Endothelial cell of umbilical vein (primary cell): ENCODE measurements around the gene GRK6. TPM values are rescaled to one million over a fixed set of nuclear protein-coding genes. Genes with fewer than 3 reads are reported as not detected.

Experiments
- BruUV-seq: library from RNA; stranded (reverse); fragments of 400-500 nt; replicated peaks from 2 replicates; lab custom pipeline; 2021; lab: Mats Ljungman, UMichigan
- CTCF ChIA-PET: fragments of 300-600, 350-600 bp; sonication (Branson Sonifier 250); formaldehyde crosslinking; loops from one replicate; lab custom pipeline; 2021; ENCODE audit warnings: antibody characterized with exemption, inconsistent platforms; lab: Charles Lee
- POLR2A ChIA-PET: fragments of 300-600, 350-600 bp; sonication (Branson Sonifier 250); formaldehyde crosslinking; loops from one replicate; lab custom pipeline; 2021; ENCODE audit warnings: antibody characterized with exemption, inconsistent platforms; lab: Charles Lee
- DNase-seq: peaks from one replicate; pipeline ENCODE4 v3.0.0-alpha.2; 2011; ENCODE audit warnings: low read depth, low spot score
- FAIRE-seq: peaks from 2 replicates; lab custom pipeline; 2011; peaks lifted over from hg19 to GRCh38; lab: Jason Lieb, UNC
- H2AFZ ChIP-seq: 2 replicates; pipeline ENCODE4 v1.6.0; 2012; ENCODE audit warnings: low read depth, low read length, control low read depth, inconsistent platforms
- H3K27ac ChIP-seq: 2 replicates; pipeline ENCODE4 v1.5.1; 2011; ENCODE audit warnings: low read depth, mild to moderate bottlenecking, control low read depth, low read length, moderate library complexity; ENCODE audit not compliant: insufficient read depth
- H3K27me3 ChIP-seq, 2 experiments: 2 replicates each; pipeline versions ENCODE4 v1.6.0 to v1.6.1; 2011; ENCODE audit warnings: low read length in 2 of 2, mixed read lengths in 1 of 2; ENCODE audit not compliant: control insufficient read depth in 2 of 2, insufficient read depth in 2 of 2
- H3K36me3 ChIP-seq, 2 experiments: 2 replicates in 1 of 2; 3 replicates in 1 of 2; pipeline ENCODE4 v1.5.1; 2011; ENCODE audit warnings: low read length in 2 of 2, mild to moderate bottlenecking in 1 of 2, moderate library complexity in 1 of 2; ENCODE audit not compliant: control insufficient read depth in 2 of 2, insufficient read depth in 2 of 2; ENCODE audit errors: extremely low read depth in 1 of 2
- H3K4me1 ChIP-seq: 3 replicates; pipeline ENCODE4 v1.5.1; 2011; ENCODE audit warnings: mild to moderate bottlenecking, low read length; ENCODE audit not compliant: control insufficient read depth, insufficient read depth; ENCODE audit errors: extremely low read depth
- H3K4me2 ChIP-seq: 2 replicates; pipeline ENCODE4 v1.6.1; 2011; ENCODE audit warnings: low read length, control low read depth, mixed read lengths; ENCODE audit not compliant: insufficient read depth
- H3K4me3 ChIP-seq, 3 experiments: fragments of 200-600 bp in 1 of 3; sonication (generic), shearing (Covaris generic) in 1 of 3; replicated peaks in 1 of 3; 2 replicates each; pipeline ENCODE4 v1.5.1; 2011 to 2016; ENCODE audit warnings: control low read depth in 3 of 3, low read length in 3 of 3, mild to moderate bottlenecking in 2 of 3, inconsistent platforms in 1 of 3, low read depth in 1 of 3, moderate library complexity in 1 of 3; ENCODE audit not compliant: insufficient read depth in 1 of 3
- H3K79me2 ChIP-seq: 2 replicates; pipeline ENCODE4 v1.6.0; 2012; ENCODE audit warnings: low read length, inconsistent platforms; ENCODE audit not compliant: control insufficient read depth, insufficient read depth
- H3K9ac ChIP-seq: replicated peaks from 2 replicates; pipeline ENCODE3; 2011; ENCODE audit warnings: low read length, control low read depth; ENCODE audit not compliant: insufficient read depth; ENCODE audit errors: extremely low read depth
- H3K9me1 ChIP-seq: replicated peaks from 3 replicates; pipeline ENCODE4 v1.6.0; 2011; ENCODE audit warnings: mild to moderate bottlenecking, low read length; ENCODE audit not compliant: control insufficient read depth, insufficient read depth; ENCODE audit errors: extremely low read depth
- H3K9me3 ChIP-seq: replicated peaks from 2 replicates; pipeline ENCODE4 v1.5.1; 2012; ENCODE audit warnings: low read length, inconsistent platforms; ENCODE audit not compliant: control insufficient read depth, insufficient read depth
- H4K20me1 ChIP-seq: replicated peaks from 2 replicates; pipeline ENCODE3; 2011; ENCODE audit warnings: mild to moderate bottlenecking, low read length; ENCODE audit not compliant: control insufficient read depth, insufficient read depth; ENCODE audit errors: extremely low read depth
- EZH2 ChIP-seq: IDR thresholded peaks from 2 replicates; pipeline ENCODE4 v1.6.1; 2012; ENCODE audit warnings: borderline replicate concordance, low read depth, mild to moderate bottlenecking, moderate library complexity, low read length, inconsistent platforms; ENCODE audit not compliant: severe bottlenecking
- FOS ChIP-seq: IDR thresholded peaks from 2 replicates; pipeline ENCODE4 v1.6.1; 2011; ENCODE audit warnings: mild to moderate bottlenecking, low read length, moderate library complexity, borderline replicate concordance; ENCODE audit not compliant: insufficient read depth
- GATA2 ChIP-seq: IDR thresholded peaks from 2 replicates; pipeline ENCODE4 v1.7.0; 2011; ENCODE audit warnings: low read depth, mild to moderate bottlenecking, moderate library complexity, mixed read lengths, low read length; ENCODE audit not compliant: insufficient read length, insufficient read depth
- JUN ChIP-seq: IDR thresholded peaks from 2 replicates; pipeline ENCODE4 v1.6.1; 2011; ENCODE audit warnings: borderline replicate concordance, low read depth; ENCODE audit not compliant: insufficient read length, insufficient read depth
- MYC ChIP-seq: IDR thresholded peaks from one replicate; pipeline ENCODE4 v1.6.1; 2011; ENCODE audit warnings: mild to moderate bottlenecking, low read depth, low read length
- POLR2A ChIP-seq: IDR thresholded peaks from 2 replicates; pipeline ENCODE4 v1.6.1; 2012; ENCODE audit warnings: low read depth, mild to moderate bottlenecking, control low read depth, low read length
- POLR2AphosphoS5 ChIP-seq: IDR thresholded peaks from 2 replicates; pipeline ENCODE4 v1.6.1; 2012; ENCODE audit warnings: low read depth, mild to moderate bottlenecking, control low read depth, low read length, moderate library complexity; ENCODE audit not compliant: insufficient read depth
- dilution Hi-C: fragments of 300-500 bp; cut with MboI; formaldehyde crosslinking; loops from one replicate; pipeline ENCODE4 v1.15.0; 2019; ENCODE audit warnings: low sequenced_read_pairs; ENCODE audit not compliant: extremely low pct_ligation_motif_present
- intact Hi-C: fragments of 100-400 bp; cut with micrococcal nuclease; formaldehyde crosslinking; loops from one replicate; pipeline ENCODE4 v1.10.0; 2022
- polyA plus RNA-seq, 4 experiments: library from polyadenylated mRNA; depleted of rRNA in 3 of 4; stranded (reverse) in 3 of 4; unstranded in 1 of 4; fragments of >200 nt; gene quantifications; 2 replicates each; pipeline versions ENCODE4 v1.2.1 to v1.2.3, GENCODE V29; 2011 to 2012; ENCODE audit warnings: missing spikeins in 1 of 4
- total RNA-seq: library from RNA; stranded (reverse); gene quantifications from 2 replicates; pipeline ENCODE4 v1.2.3, GENCODE V29; 2021
- TF ChIP-seq, protein P1 (sequence below), 2 donors: IDR thresholded peaks; 1 replicate in 1 of 2; 2 replicates in 1 of 2; pipeline ENCODE4 v1.5.1; 2011; ENCODE audit warnings: low read length in 2 of 2, mild to moderate bottlenecking in 2 of 2, moderate library complexity in 2 of 2, control low read depth in 1 of 2, inconsistent platforms in 1 of 2, low read depth in 1 of 2; ENCODE audit not compliant: insufficient read depth in 1 of 2; ENCODE audit errors: extremely low read depth in 1 of 2
- TF ChIP-seq, protein P2 (sequence below): IDR thresholded peaks from 2 replicates; pipeline ENCODE4 v1.6.1; 2011; ENCODE audit not compliant: insufficient read depth, insufficient read length

The GRK6 gene
- total and polyA plus RNA-seq, 2 donors (not counting 3 experiments of a cell fraction or from before 2014, with no cell fraction given) = 28.9 to 36.4 TPM

DNA sequence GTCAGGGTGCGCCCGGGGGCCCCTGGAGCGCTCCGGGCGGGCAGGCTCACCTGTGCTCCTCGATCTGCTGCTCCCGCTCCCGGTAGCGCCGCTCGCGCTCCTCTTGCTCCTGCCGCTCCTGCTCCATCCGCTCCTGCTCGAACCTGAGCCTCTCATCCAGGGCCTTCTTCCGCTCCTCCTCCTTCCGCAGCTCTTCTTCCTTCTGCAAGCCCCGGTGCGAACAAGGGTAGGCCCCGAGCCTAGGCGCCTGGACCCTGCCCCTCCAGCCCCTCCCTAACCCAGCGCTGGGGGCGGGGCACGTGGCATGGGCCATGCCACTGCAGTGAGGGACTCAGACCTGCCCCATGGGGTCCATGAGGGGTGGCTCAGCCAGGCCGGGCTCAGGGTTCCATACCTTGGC is 40.4 kb downstream of the GRK6 start:
- Histone ChIP-seq H3K27me3 (no peaks in the 10 kb centered on the region), H3K9ac (no peak overlapping the region), H3K36me3 (peaks cover 16 to 34% of the 10 kb centered on the region in 2 experiments), H3K4me1 (peaks cover 38% of the 10 kb centered on the region), H3K9me3 (no peaks in the 10 kb centered on the region), H2AFZ (no peak overlapping the region), H3K27ac (no peak overlapping the region), H3K4me3 (no peak overlapping the region), H3K9me1 (no peaks in the 10 kb centered on the region), H3K79me2 (peaks cover 38% of the 10 kb centered on the region), H4K20me1 (no peaks in the 10 kb centered on the region), H3K4me2 (no peak overlapping the region)
- no TSS peak for BruUV-seq
- dilution Hi-C loops = no loop called here
- DNase-seq (no peak), FAIRE-seq (no peak)
- ChIA-PET CTCF (interaction anchor here (0.7 kb wide), 1 partner anchor 9 kb away, joined by 3 read pairs; no protein-coding TSS in a partner anchor), POLR2A (no interaction called here)
- TF ChIP-seq JUN (no peak), EZH2 (no peak), GATA2 (no peak), FOS (no peak), MYC (no peak), POLR2A (no peak), POLR2AphosphoS5 (no peak)
- TF ChIP-seq, protein P1, sequence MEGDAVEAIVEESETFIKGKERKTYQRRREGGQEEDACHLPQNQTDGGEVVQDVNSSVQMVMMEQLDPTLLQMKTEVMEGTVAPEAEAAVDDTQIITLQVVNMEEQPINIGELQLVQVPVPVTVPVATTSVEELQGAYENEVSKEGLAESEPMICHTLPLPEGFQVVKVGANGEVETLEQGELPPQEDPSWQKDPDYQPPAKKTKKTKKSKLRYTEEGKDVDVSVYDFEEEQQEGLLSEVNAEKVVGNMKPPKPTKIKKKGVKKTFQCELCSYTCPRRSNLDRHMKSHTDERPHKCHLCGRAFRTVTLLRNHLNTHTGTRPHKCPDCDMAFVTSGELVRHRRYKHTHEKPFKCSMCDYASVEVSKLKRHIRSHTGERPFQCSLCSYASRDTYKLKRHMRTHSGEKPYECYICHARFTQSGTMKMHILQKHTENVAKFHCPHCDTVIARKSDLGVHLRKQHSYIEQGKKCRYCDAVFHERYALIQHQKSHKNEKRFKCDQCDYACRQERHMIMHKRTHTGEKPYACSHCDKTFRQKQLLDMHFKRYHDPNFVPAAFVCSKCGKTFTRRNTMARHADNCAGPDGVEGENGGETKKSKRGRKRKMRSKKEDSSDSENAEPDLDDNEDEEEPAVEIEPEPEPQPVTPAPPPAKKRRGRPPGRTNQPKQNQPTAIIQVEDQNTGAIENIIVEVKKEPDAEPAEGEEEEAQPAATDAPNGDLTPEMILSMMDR (IDR thresholded peaks at IDR 0.05; ENCODE audit: extremely low read depth in 1 of 2, insufficient read depth in 1 of 2, low read depth in 1 of 2, low read length in 2 of 2) = no peak
- TF ChIP-seq, protein P2, sequence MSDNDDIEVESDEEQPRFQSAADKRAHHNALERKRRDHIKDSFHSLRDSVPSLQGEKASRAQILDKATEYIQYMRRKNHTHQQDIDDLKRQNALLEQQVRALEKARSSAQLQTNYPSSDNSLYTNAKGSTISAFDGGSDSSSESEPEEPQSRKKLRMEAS = no peak
- intact Hi-C loops = no loop called here
